B cell (primary cell): ENCODE data around the gene TMEM140. TPM values are rescaled to one million over a fixed set of nuclear protein-coding genes. Genes with fewer than 3 reads are reported as not detected.

Experiments
- ATAC-seq: fragments of 200-7000 bp; cut with Tn5 transposase; one replicate; pipeline ENCODE4 v1.10.0; 2021; ENCODE audit warnings: low read depth, mild to moderate bottlenecking, moderate number of reproducible peaks, moderate library complexity
- CTCF ChIA-PET: fragments of 350-600 bp; sonication (Branson Sonifier 250); formaldehyde crosslinking; loops from one replicate; lab custom pipeline; 2021; ENCODE audit warnings: antibody characterized with exemption, inconsistent platforms; lab: Charles Lee
- POLR2A ChIA-PET: fragments of 350-600 bp; sonication (Branson Sonifier 250); formaldehyde crosslinking; loops from one replicate; lab custom pipeline; 2021; ENCODE audit warnings: antibody characterized with exemption; lab: Charles Lee
- DNase-seq: peaks from one replicate; pipeline ENCODE4 v3.0.0; 2013
- H2AFZ ChIP-seq: 2 replicates; pipeline ENCODE4 v1.6.1; 2012; ENCODE audit warnings: mild to moderate bottlenecking, low read depth, low read length; ENCODE audit not compliant: insufficient read depth, poor library complexity, severe bottlenecking
- H3K27ac ChIP-seq, 2 donors: 1 replicate in 1 of 2; 2 replicates in 1 of 2; pipeline ENCODE4 v1.5.1; 2012 to 2013; ENCODE audit warnings: low read length in 2 of 2, mild to moderate bottlenecking in 2 of 2, moderate library complexity in 1 of 2
- H3K27me3 ChIP-seq, 4 experiments: fragments of 200-600 bp in 1 of 4; sonication (generic) in 1 of 4; replicated peaks in 1 of 4; 1 replicate in 2 of 4; 2 replicates in 2 of 4; pipeline versions ENCODE4 v1.6.1 to v1.7.0; 2013 to 2016; ENCODE audit warnings: low read length in 3 of 4, mild to moderate bottlenecking in 2 of 4, mixed read lengths in 1 of 4, moderate library complexity in 1 of 4; ENCODE audit not compliant: insufficient read depth in 4 of 4, control insufficient read depth in 3 of 4; ENCODE audit errors: control extremely low read depth in 1 of 4
- H3K36me3 ChIP-seq, 2 experiments: replicated peaks in 1 of 2; 1 replicate in 1 of 2; 2 replicates in 1 of 2; pipeline versions ENCODE4 v1.6.1 to v1.7.1; 2013; ENCODE audit warnings: low read length in 1 of 2; ENCODE audit not compliant: insufficient read depth in 2 of 2, control insufficient read depth in 1 of 2; ENCODE audit errors: control extremely low read depth in 1 of 2, extremely low read depth in 1 of 2
- H3K4me1 ChIP-seq, 2 donors: fragments of 200-600 bp in 1 of 2; sonication (generic) in 1 of 2; 1 replicate in 1 of 2; 2 replicates in 1 of 2; pipeline versions ENCODE4 v1.5.1 to v1.6.1; 2013 to 2017; ENCODE audit warnings: low read length in 2 of 2; ENCODE audit not compliant: control insufficient read depth in 2 of 2, insufficient read depth in 2 of 2
- H3K4me2 ChIP-seq: replicated peaks from 2 replicates; pipeline ENCODE3; 2012; ENCODE audit warnings: mild to moderate bottlenecking, low read depth, low read length; ENCODE audit not compliant: poor library complexity, severe bottlenecking
- H3K4me3 ChIP-seq, 5 experiments: fragments of 200-600 bp in 1 of 5; sonication (generic) in 1 of 5; 1 replicate in 3 of 5; 2 replicates in 2 of 5; pipeline versions ENCODE4 v1.5.1 to v1.7.0; 2011 to 2016; ENCODE audit warnings: low read length in 4 of 5, mild to moderate bottlenecking in 4 of 5, low read depth in 2 of 5, control low read depth in 1 of 5, moderate library complexity in 1 of 5; ENCODE audit not compliant: insufficient read depth in 1 of 5; ENCODE audit errors: control extremely low read depth in 1 of 5, extremely low read depth in 1 of 5
- H3K79me2 ChIP-seq: fragments of 200-600 bp; sonication (generic); one replicate; pipeline ENCODE4 v1.6.0; 2016; ENCODE audit warnings: low read length; ENCODE audit not compliant: control insufficient read depth, insufficient read depth
- H3K9ac ChIP-seq: fragments of 200-600 bp; sonication (generic); 2 replicates; pipeline ENCODE4 v1.6.1; 2017; ENCODE audit warnings: mild to moderate bottlenecking, low read length, moderate library complexity
- H3K9me3 ChIP-seq, 3 donors: one replicate each; pipeline versions ENCODE4 v1.6.1 to v1.7.1; 2013; ENCODE audit warnings: low read length in 2 of 3; ENCODE audit not compliant: control insufficient read depth in 2 of 3, insufficient read depth in 1 of 3; ENCODE audit errors: control extremely low read depth in 1 of 3
- H4K20me1 ChIP-seq: 2 replicates; pipeline ENCODE4 v1.6.0; 2012; ENCODE audit warnings: mild to moderate bottlenecking, low read length; ENCODE audit not compliant: insufficient read depth, control insufficient read depth, poor library complexity, severe bottlenecking
- H3K27ac Mint-ChIP-seq: one replicate; pipeline ENCODE4 v1.8.0; 2021; ENCODE audit warnings: mixed read lengths
- H3K27me3 Mint-ChIP-seq: one replicate; pipeline ENCODE4 v1.8.0; 2021; ENCODE audit warnings: mixed read lengths
- H3K4me1 Mint-ChIP-seq: one replicate; pipeline ENCODE4 v1.8.0; 2021; ENCODE audit warnings: mixed read lengths
- H3K4me3 Mint-ChIP-seq: one replicate; pipeline ENCODE4 v1.8.0; 2021; ENCODE audit warnings: mixed read lengths
- H3K9me3 Mint-ChIP-seq: one replicate; pipeline ENCODE4 v1.8.0; 2022; ENCODE audit warnings: mixed read lengths; ENCODE audit not compliant: insufficient read depth
- EZH2 ChIP-seq: IDR thresholded peaks from 2 replicates; pipeline ENCODE4 v1.6.1; 2012; ENCODE audit warnings: borderline replicate concordance, low read depth, mild to moderate bottlenecking, moderate library complexity, low read length; ENCODE audit not compliant: insufficient read depth, poor library complexity, severe bottlenecking
- WGBS: methylation state at CpG from one replicate; pipeline ENCODE4 v1.1.5; 2013; ENCODE audit warnings: missing lambda C conversion rate; ENCODE audit not compliant: insufficient coverage; 5-methylcytosine and 5-hydroxymethylcytosine counted together
- intact Hi-C: fragments of 100-400 bp; cut with micrococcal nuclease; formaldehyde crosslinking; loops from one replicate; pipeline ENCODE4 v1.10.0; 2022
- polyA plus RNA-seq: library from polyadenylated mRNA; depleted of rRNA; stranded (reverse); fragments of >200 nt; gene quantifications from 2 replicates; pipeline ENCODE4 v1.2.3, GENCODE V29; 2012
- total RNA-seq, 2 donors: library from RNA; stranded (reverse); fragments of 120-200 nt in 1 of 2; gene quantifications; 1 replicate in 1 of 2; 2 replicates in 1 of 2; pipeline versions ENCODE4 v1.2.3 to v1.2.4, GENCODE V29; 2013 to 2022
- TF ChIP-seq, protein P1 (sequence below): fragments of 200-600 bp; IDR thresholded peaks from one replicate; pipeline ENCODE4 v1.8.0; 2022; ENCODE audit warnings: antibody characterized with exemption, mild to moderate bottlenecking

TMEM140 gene
- total and polyA plus RNA-seq, 2 donors (not counting 1 experiment from before 2014, with no cell fraction given) = 3.8 to 79.1 TPM

DNA sequence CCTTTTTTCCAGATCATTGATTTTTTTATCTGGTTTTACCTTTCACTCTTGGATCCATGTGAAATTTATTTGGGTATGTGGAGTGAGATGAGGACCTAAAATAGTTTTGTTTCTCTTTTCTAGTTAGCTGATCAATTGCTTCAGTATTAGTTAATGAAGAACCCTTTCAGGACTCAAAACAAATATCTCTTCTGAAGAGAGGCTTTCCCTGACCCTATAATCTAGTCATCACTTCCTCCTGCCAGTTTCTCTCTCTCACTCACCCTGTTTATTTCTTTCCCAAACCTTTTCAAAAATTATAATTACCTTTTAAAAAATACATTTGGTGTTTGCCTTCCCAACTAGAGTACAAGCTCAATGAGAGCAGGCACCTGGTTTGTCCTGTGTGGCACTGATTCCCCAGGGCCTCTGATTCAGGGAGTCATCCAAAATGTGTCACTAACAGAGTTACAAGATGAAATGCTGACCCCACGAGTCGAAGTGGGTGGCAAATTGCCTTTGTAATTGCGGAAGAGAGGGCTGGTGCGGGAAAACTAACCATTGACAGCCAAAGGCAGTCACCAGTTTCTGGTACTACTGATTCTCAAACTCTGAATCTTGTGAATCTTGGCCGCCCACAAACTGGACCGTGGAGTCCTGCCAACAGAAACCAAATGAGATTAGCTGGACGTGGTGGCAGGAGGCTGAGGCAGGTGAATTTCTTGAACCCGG lies 2.4 kb downstream of the TMEM140 start:
- Histone ChIP-seq H3K79me2 (peaks cover 72% of the 10 kb centered on the region), H3K4me2 (peak overlapping the region; percentile 70), H2AFZ (no peak overlapping the region), H3K9me3 (peaks cover 0 to 2% (median under 1%) of the 10 kb centered on the region in 3 donors), H3K9ac (peak overlapping the region; percentile 77), H3K36me3 (no peaks in the 10 kb centered on the region), H3K27ac (peak overlapping the region; percentile 59 to 90), H3K4me1 (peaks cover 42 to 52% of the 10 kb centered on the region in 2 donors), H3K4me3 (peak overlapping the region in 3 of 5 experiments; percentile 18 to 98 (median 68)), H4K20me1 (no peaks in the 10 kb centered on the region), H3K27me3 (no peaks in the 10 kb centered on the region)
- TF ChIP-seq EZH2 = no peak
- TF ChIP-seq, protein P1, sequence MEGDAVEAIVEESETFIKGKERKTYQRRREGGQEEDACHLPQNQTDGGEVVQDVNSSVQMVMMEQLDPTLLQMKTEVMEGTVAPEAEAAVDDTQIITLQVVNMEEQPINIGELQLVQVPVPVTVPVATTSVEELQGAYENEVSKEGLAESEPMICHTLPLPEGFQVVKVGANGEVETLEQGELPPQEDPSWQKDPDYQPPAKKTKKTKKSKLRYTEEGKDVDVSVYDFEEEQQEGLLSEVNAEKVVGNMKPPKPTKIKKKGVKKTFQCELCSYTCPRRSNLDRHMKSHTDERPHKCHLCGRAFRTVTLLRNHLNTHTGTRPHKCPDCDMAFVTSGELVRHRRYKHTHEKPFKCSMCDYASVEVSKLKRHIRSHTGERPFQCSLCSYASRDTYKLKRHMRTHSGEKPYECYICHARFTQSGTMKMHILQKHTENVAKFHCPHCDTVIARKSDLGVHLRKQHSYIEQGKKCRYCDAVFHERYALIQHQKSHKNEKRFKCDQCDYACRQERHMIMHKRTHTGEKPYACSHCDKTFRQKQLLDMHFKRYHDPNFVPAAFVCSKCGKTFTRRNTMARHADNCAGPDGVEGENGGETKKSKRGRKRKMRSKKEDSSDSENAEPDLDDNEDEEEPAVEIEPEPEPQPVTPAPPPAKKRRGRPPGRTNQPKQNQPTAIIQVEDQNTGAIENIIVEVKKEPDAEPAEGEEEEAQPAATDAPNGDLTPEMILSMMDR = no peak
- Mint-ChIP-seq H3K27ac (peak overlapping the region; percentile 82), H3K4me1 (peaks cover 76% of the 10 kb centered on the region), H3K4me3 (peak overlapping the region; percentile 91), H3K27me3 (no peaks in the 10 kb centered on the region), H3K9me3 (peaks cover 8% of the 10 kb centered on the region)
- 89% methylated on average over 8 of the region's 8 CpGs for WGBS
- ATAC-seq (no peak), DNase-seq (peak; percentile 26)
- intact Hi-C loops = no loop called here
- CTCF ChIA-PET = interaction anchor here (1.9 to 5.4 kb wide), 2 partner anchors 10 to 19 kb away, joined by 12 to 47 read pairs; partner anchors contain the start of gene CYREN
- POLR2A ChIA-PET = interaction anchor here (1.3 kb wide), 1 partner anchor 19 kb away, joined by 3 read pairs; no protein-coding TSS in a partner anchor

DNA sequence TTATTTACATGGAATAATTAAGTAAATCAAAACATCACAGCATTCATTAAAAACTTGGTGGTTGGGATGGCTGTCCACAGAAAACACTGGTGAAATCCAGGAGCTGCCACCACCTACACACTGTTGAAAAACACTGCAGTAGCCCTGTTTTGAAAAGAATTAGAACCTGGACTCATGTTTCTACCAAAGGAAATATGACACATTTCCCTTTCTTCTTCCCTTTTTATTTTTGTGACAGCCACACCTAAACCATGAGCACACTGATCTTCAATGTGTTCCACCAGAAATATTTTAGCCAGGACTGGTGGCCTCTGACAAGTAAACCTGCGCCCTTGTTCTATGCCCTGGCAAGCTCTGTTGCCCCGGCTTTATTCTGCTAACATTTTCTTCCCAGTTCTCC lies 3.3 kb downstream of the TMEM140 start:
- H3K27me3 Mint-ChIP-seq = no peaks in the 10 kb centered on the region
- peaks cover 42 to 52% of the 10 kb centered on the region in 2 donors for H3K4me1 ChIP-seq
- ChIA-PET CTCF (interaction anchor here (1.9 to 5.4 kb wide), 2 partner anchors 9 to 19 kb away, joined by 12 to 47 read pairs; partner anchors contain the start of gene CYREN), POLR2A (interaction anchor here (0.9 to 1.7 kb wide), 3 partner anchors 10 to 20 kb away, joined by 3 to 7 read pairs (median 4); partner anchors contain the start of gene CYREN)
- peak overlapping the region; percentile 91 for H3K4me3 Mint-ChIP-seq
- H3K36me3 ChIP-seq = no peaks in the 10 kb centered on the region
- peaks cover 0 to 11% (median 5%) of the 10 kb centered on the region in 3 donors for H3K9me3 ChIP-seq
- peak overlapping the region; percentile 77 for H3K9ac ChIP-seq
- H3K27ac Mint-ChIP-seq = peak overlapping the region; percentile 85
- H3K4me2 ChIP-seq = peak overlapping the region; percentile 70
- H3K79me2 ChIP-seq = peaks cover 81% of the 10 kb centered on the region
- 67% methylated on average over 2 of the region's 2 CpGs for WGBS
- H3K4me1 Mint-ChIP-seq = peaks cover 72% of the 10 kb centered on the region
- no peaks in the 10 kb centered on the region for H3K27me3 ChIP-seq
- peak overlapping the region; percentile 19 for H2AFZ ChIP-seq
- H3K4me3 ChIP-seq = peak overlapping the region in 1 of 5 experiments; percentile 98
- intact Hi-C loops = no loop called here
- H3K9me3 Mint-ChIP-seq = peaks cover 12% of the 10 kb centered on the region
- H3K27ac ChIP-seq = peak overlapping the region; percentile 59 to 90
- no peak for TF ChIP-seq EZH2
- TF ChIP-seq, protein P1 = no peak
- no peaks in the 10 kb centered on the region for H4K20me1 ChIP-seq
- ATAC-seq = no peak
- DNase-seq = peak; percentile 39
